Astrocyte (in vitro differentiated cells and primary cell): ENCODE measurements around the gene ZC3H15.
"Not testable (repeated sequence)": the region's sequence is repeated elsewhere in the genome, so short reads cannot be mapped to it uniquely, and the experiment has no call there.

Source experiments
- CTCF ChIP-seq: IDR thresholded peaks from 2 replicates; pipeline ENCODE4 v1.5.1; 2011; ENCODE audit warnings: low read depth, mild to moderate bottlenecking, inconsistent platforms, low read length, moderate library complexity; ENCODE audit not compliant: insufficient read depth
- EZH2 ChIP-seq: IDR thresholded peaks from 2 replicates; pipeline ENCODE4 v1.6.1; 2012; ENCODE audit warnings: mild to moderate bottlenecking, low read length, inconsistent platforms; ENCODE audit not compliant: insufficient read depth

- TF ChIP-seq CTCF, EZH2: not testable (repeated sequence)
Measured at GRCh38 chr2:186521570-186522153, 35.6 kb downstream of the ZC3H15 start.
